ENCODE results near the gene SYT1. TPM values are rescaled to one million over a fixed set of nuclear protein-coding genes. Genes with fewer than 3 reads are reported as not detected.

SYT1 gene
- total and polyA plus RNA-seq, 3 experiments from 2014 or later: not detected

- Mint-ChIP-seq H3K27me3 (no peaks in the 10 kb centered on the region), H3K4me1 (no peaks in the 10 kb centered on the region), H3K9me3 (peaks cover 0 to 25% (median 5%) of the 10 kb centered on the region in 5 donors), H3K27ac (no peak overlapping the region), H3K4me3 (no peak overlapping the region), H3K36me3 (no peaks in the 10 kb centered on the region)
- ChIA-PET CTCF (no interaction called here), POLR2A (no interaction called here)
- H3K27me3 ChIP-seq (ENCODE audit: insufficient read depth, low read length, poor library complexity, severe bottlenecking): no peaks in the 10 kb centered on the region
- no peak overlapping the region for H3K4me3 ChIP-seq (ENCODE audit: low read length)
- no peaks in the 10 kb centered on the region for H3K4me1 ChIP-seq (ENCODE audit: insufficient read depth, low read length)
- H3K9me3 ChIP-seq (ENCODE audit: low read length): no peaks in the 10 kb centered on the region
- no peak for DNase-seq
- no peak overlapping the region for H3K27ac ChIP-seq (ENCODE audit: low read depth, low read length)
- no peaks in the 10 kb centered on the region for H3K36me3 ChIP-seq (ENCODE audit: insufficient read depth, low read length)
These were observed 304.1 kb downstream of the SYT1 start for GRCh38 chr12:79168687-79169086.

GRCh38 chr12:79174626-79175025 is 310.1 kb downstream of the SYT1 start:
- Mint-ChIP-seq H3K36me3 (no peaks in the 10 kb centered on the region), H3K27me3 (no peaks in the 10 kb centered on the region), H3K4me1 (no peaks in the 10 kb centered on the region), H3K4me3 (no peak overlapping the region), H3K27ac (no peak overlapping the region), H3K9me3 (peaks cover 2 to 24% (median 9%) of the 10 kb centered on the region in 5 donors)
- Histone ChIP-seq H3K27ac (ENCODE audit: low read depth, low read length) (no peak overlapping the region), H3K27me3 (ENCODE audit: insufficient read depth, low read length, poor library complexity, severe bottlenecking) (no peaks in the 10 kb centered on the region), H3K4me1 (ENCODE audit: insufficient read depth, low read length) (no peaks in the 10 kb centered on the region), H3K36me3 (ENCODE audit: insufficient read depth, low read length) (no peaks in the 10 kb centered on the region), H3K4me3 (ENCODE audit: low read length) (no peak overlapping the region), H3K9me3 (ENCODE audit: low read length) (no peaks in the 10 kb centered on the region)
- DNase-seq: no peak
- POLR2A ChIA-PET: no interaction called here
- CTCF ChIA-PET: no interaction called here

GRCh38 chr12:79183003-79183402 is 318.4 kb downstream of the SYT1 start:
- H3K36me3 Mint-ChIP-seq: no peaks in the 10 kb centered on the region
- DNase-seq: no peak
- no peak overlapping the region for H3K4me3 Mint-ChIP-seq
- H3K27me3 ChIP-seq (ENCODE audit: insufficient read depth, low read length, poor library complexity, severe bottlenecking): no peaks in the 10 kb centered on the region
- no peak overlapping the region for H3K27ac Mint-ChIP-seq
- POLR2A ChIA-PET: no interaction called here
- H3K9me3 ChIP-seq (ENCODE audit: low read length): no peaks in the 10 kb centered on the region
- H3K4me1 ChIP-seq (ENCODE audit: insufficient read depth, low read length): no peaks in the 10 kb centered on the region
- H3K27ac ChIP-seq (ENCODE audit: low read depth, low read length): no peak overlapping the region
- H3K4me3 ChIP-seq (ENCODE audit: low read length): no peak overlapping the region
- no peaks in the 10 kb centered on the region for H3K36me3 ChIP-seq (ENCODE audit: insufficient read depth, low read length)
- H3K27me3 Mint-ChIP-seq: no peaks in the 10 kb centered on the region
- CTCF ChIA-PET: no interaction called here
- H3K9me3 Mint-ChIP-seq: peaks cover 0 to 51% (median 8%) of the 10 kb centered on the region in 5 donors
- H3K4me1 Mint-ChIP-seq: no peaks in the 10 kb centered on the region

- no peaks in the 10 kb centered on the region for H3K36me3 Mint-ChIP-seq
- H3K4me3 ChIP-seq (ENCODE audit: low read length): no peak overlapping the region
- H3K27ac Mint-ChIP-seq: no peak overlapping the region
- H3K27ac ChIP-seq (ENCODE audit: low read depth, low read length): no peak overlapping the region
- no peaks in the 10 kb centered on the region for H3K4me1 Mint-ChIP-seq
- H3K27me3 Mint-ChIP-seq: no peaks in the 10 kb centered on the region
- no peaks in the 10 kb centered on the region for H3K36me3 ChIP-seq (ENCODE audit: insufficient read depth, low read length)
- DNase-seq: no peak
- ChIA-PET POLR2A (no interaction called here), CTCF (no interaction called here)
- H3K4me1 ChIP-seq (ENCODE audit: insufficient read depth, low read length): no peaks in the 10 kb centered on the region
- no peaks in the 10 kb centered on the region for H3K27me3 ChIP-seq (ENCODE audit: insufficient read depth, low read length, poor library complexity, severe bottlenecking)
- no peak overlapping the region for H3K4me3 Mint-ChIP-seq
- peaks cover 0 to 47% (median 6%) of the 10 kb centered on the region in 5 donors for H3K9me3 Mint-ChIP-seq
- H3K9me3 ChIP-seq (ENCODE audit: low read length): no peaks in the 10 kb centered on the region
These were observed 319.4 kb downstream of the SYT1 start for GRCh38 chr12:79183926-79184325.

GRCh38 chr12:79186506-79186905 is 321.9 kb downstream of the SYT1 start:
- Mint-ChIP-seq H3K9me3 (peaks cover 0 to 47% (median 7%) of the 10 kb centered on the region in 5 donors), H3K4me3 (no peak overlapping the region), H3K36me3 (no peaks in the 10 kb centered on the region), H3K27me3 (no peaks in the 10 kb centered on the region), H3K4me1 (no peaks in the 10 kb centered on the region), H3K27ac (no peak overlapping the region)
- DNase-seq: no peak
- Histone ChIP-seq H3K4me3 (ENCODE audit: low read length) (no peak overlapping the region), H3K36me3 (ENCODE audit: insufficient read depth, low read length) (no peaks in the 10 kb centered on the region), H3K4me1 (ENCODE audit: insufficient read depth, low read length) (no peaks in the 10 kb centered on the region), H3K9me3 (ENCODE audit: low read length) (no peaks in the 10 kb centered on the region), H3K27me3 (ENCODE audit: insufficient read depth, low read length, poor library complexity, severe bottlenecking) (no peaks in the 10 kb centered on the region), H3K27ac (ENCODE audit: low read depth, low read length) (no peak overlapping the region)
- ChIA-PET CTCF (no interaction called here), POLR2A (no interaction called here)

GRCh38 chr12:79187032-79187431 is 322.5 kb downstream of the SYT1 start:
- no peak for DNase-seq
- Histone ChIP-seq H3K9me3 (ENCODE audit: low read length) (no peaks in the 10 kb centered on the region), H3K4me1 (ENCODE audit: insufficient read depth, low read length) (no peaks in the 10 kb centered on the region), H3K4me3 (ENCODE audit: low read length) (no peak overlapping the region), H3K36me3 (ENCODE audit: insufficient read depth, low read length) (no peaks in the 10 kb centered on the region), H3K27ac (ENCODE audit: low read depth, low read length) (no peak overlapping the region), H3K27me3 (ENCODE audit: insufficient read depth, low read length, poor library complexity, severe bottlenecking) (no peaks in the 10 kb centered on the region)
- ChIA-PET CTCF (no interaction called here), POLR2A (no interaction called here)
- no peaks in the 10 kb centered on the region for H3K27me3 Mint-ChIP-seq
- peaks cover 0 to 41% (median 9%) of the 10 kb centered on the region in 5 donors for H3K9me3 Mint-ChIP-seq
- no peak overlapping the region for H3K4me3 Mint-ChIP-seq
- no peaks in the 10 kb centered on the region for H3K36me3 Mint-ChIP-seq
- peak overlapping the region in 1 of 8 donors; percentile 17 for H3K27ac Mint-ChIP-seq
- no peaks in the 10 kb centered on the region for H3K4me1 Mint-ChIP-seq

- peaks cover 0 to 1% of the 10 kb centered on the region in 2 donors for H3K27me3 Mint-ChIP-seq
- Histone ChIP-seq H3K4me3 (ENCODE audit: low read length) (no peak overlapping the region), H3K4me1 (ENCODE audit: insufficient read depth, low read length) (no peaks in the 10 kb centered on the region), H3K9me3 (ENCODE audit: low read length) (no peaks in the 10 kb centered on the region), H3K36me3 (ENCODE audit: insufficient read depth, low read length) (no peaks in the 10 kb centered on the region), H3K27ac (ENCODE audit: low read depth, low read length) (no peak overlapping the region), H3K27me3 (ENCODE audit: insufficient read depth, low read length, poor library complexity, severe bottlenecking) (no peaks in the 10 kb centered on the region)
- H3K36me3 Mint-ChIP-seq: no peaks in the 10 kb centered on the region
- H3K4me3 Mint-ChIP-seq: no peak overlapping the region
- peaks cover 0 to 21% (median 9%) of the 10 kb centered on the region in 5 donors for H3K9me3 Mint-ChIP-seq
- no peaks in the 10 kb centered on the region for H3K4me1 Mint-ChIP-seq
- H3K27ac Mint-ChIP-seq: no peak overlapping the region
- CTCF ChIA-PET: no interaction called here
- DNase-seq: no peak
- POLR2A ChIA-PET: no interaction called here
These were observed 326.8 kb downstream of the SYT1 start for GRCh38 chr12:79191391-79191790.

- no peaks in the 10 kb centered on the region for H3K4me1 Mint-ChIP-seq
- H3K36me3 ChIP-seq (ENCODE audit: insufficient read depth, low read length): no peaks in the 10 kb centered on the region
- POLR2A ChIA-PET: no interaction called here
- CTCF ChIA-PET: no interaction called here
- H3K4me3 Mint-ChIP-seq: no peak overlapping the region
- no peaks in the 10 kb centered on the region for H3K4me1 ChIP-seq (ENCODE audit: insufficient read depth, low read length)
- no peaks in the 10 kb centered on the region for H3K36me3 Mint-ChIP-seq
- no peak for DNase-seq
- peaks cover 0 to 26% (median 8%) of the 10 kb centered on the region in 5 donors for H3K9me3 Mint-ChIP-seq
- H3K9me3 ChIP-seq (ENCODE audit: low read length): no peaks in the 10 kb centered on the region
- H3K4me3 ChIP-seq (ENCODE audit: low read length): no peak overlapping the region
- no peak overlapping the region for H3K27ac Mint-ChIP-seq
- H3K27ac ChIP-seq (ENCODE audit: low read depth, low read length): no peak overlapping the region
- H3K27me3 Mint-ChIP-seq: peaks cover 0 to 1% of the 10 kb centered on the region in 2 donors
- no peaks in the 10 kb centered on the region for H3K27me3 ChIP-seq (ENCODE audit: insufficient read depth, low read length, poor library complexity, severe bottlenecking)
These were observed 330.0 kb downstream of the SYT1 start for GRCh38 chr12:79194595-79194994.

GRCh38 chr12:79199166-79199565 is 334.6 kb downstream of the SYT1 start:
- no peak overlapping the region for H3K4me3 ChIP-seq (ENCODE audit: low read length)
- peaks cover 0 to 2% of the 10 kb centered on the region in 2 donors for H3K27me3 Mint-ChIP-seq
- no peak overlapping the region for H3K27ac ChIP-seq (ENCODE audit: low read depth, low read length)
- POLR2A ChIA-PET: no interaction called here
- no peak overlapping the region for H3K27ac Mint-ChIP-seq
- no peaks in the 10 kb centered on the region for H3K36me3 ChIP-seq (ENCODE audit: insufficient read depth, low read length)
- H3K4me1 Mint-ChIP-seq: no peaks in the 10 kb centered on the region
- CTCF ChIA-PET: no interaction called here
- no peaks in the 10 kb centered on the region for H3K9me3 ChIP-seq (ENCODE audit: low read length)
- H3K36me3 Mint-ChIP-seq: no peaks in the 10 kb centered on the region
- no peaks in the 10 kb centered on the region for H3K27me3 ChIP-seq (ENCODE audit: insufficient read depth, low read length, poor library complexity, severe bottlenecking)
- no peaks in the 10 kb centered on the region for H3K4me1 ChIP-seq (ENCODE audit: insufficient read depth, low read length)
- no peak overlapping the region for H3K4me3 Mint-ChIP-seq
- H3K9me3 Mint-ChIP-seq: peaks cover 2 to 34% (median 4%) of the 10 kb centered on the region in 5 donors
- DNase-seq: no peak
